ENCODE data around the gene CLPTM1. TPM values are rescaled to one million over a fixed set of nuclear protein-coding genes. Genes with fewer than 3 reads are reported as not detected.

Gene CLPTM1
- polyA plus RNA-seq, 1 of the 3 experiments (the other 2 are of a cell fraction), result 86.5 TPM

DNA sequence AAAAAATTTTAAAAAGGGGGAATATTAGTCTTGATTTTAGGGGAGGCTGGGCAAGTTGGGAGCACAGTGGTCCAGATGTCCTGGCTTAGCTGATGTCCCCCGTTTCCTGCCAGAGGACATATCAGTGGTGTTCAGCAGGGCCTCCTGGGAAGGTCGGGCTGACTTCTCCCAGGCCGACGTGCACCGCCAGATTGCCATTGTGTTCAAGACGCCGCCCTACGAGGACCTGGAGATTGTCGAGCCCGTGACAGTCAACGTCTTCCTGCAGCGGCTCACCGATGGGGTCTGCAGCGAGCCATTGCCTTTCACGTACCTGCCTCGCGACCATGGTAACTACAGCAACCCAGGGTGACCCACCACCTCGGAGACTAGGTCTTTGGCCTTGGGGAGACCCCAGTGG, 77.2 kb downstream of the CLPTM1 start:
- ChIA-PET CTCF (no interaction called here), POLR2A (no interaction called here)
- Histone ChIP-seq H3K4me3 (ENCODE audit: low read depth in 2 of 2, low read length in 1 of 2) (no peak overlapping the region), H3K4me2 (no peak overlapping the region), H3F3A (replicated peaks; ENCODE audit: insufficient read depth) (peaks cover 7% of the 10 kb centered on the region), H3K36me3 (replicated peaks in 1 of 2; ENCODE audit: control insufficient read depth in 1 of 2, insufficient read depth in 2 of 2, low read length in 1 of 2) (peaks cover 0 to 14% of the 10 kb centered on the region in 2 experiments), H3K9me3 (no peaks in the 10 kb centered on the region), H3K27ac (ENCODE audit: low read depth in 2 of 2, low read length in 1 of 2) (no peak overlapping the region), H4K20me1 (ENCODE audit: insufficient read depth) (no peaks in the 10 kb centered on the region), H3K9ac (no peak overlapping the region), H3K79me2 (ENCODE audit: insufficient read depth) (no peaks in the 10 kb centered on the region), H3K4me1 (ENCODE audit: control insufficient read depth in 1 of 2, insufficient read depth in 2 of 2, low read depth in 1 of 2, low read length in 1 of 2) (no peaks in the 10 kb centered on the region), H2AFZ (ENCODE audit: low read depth) (no peak overlapping the region), H3K9me2 (no peaks in the 10 kb centered on the region), H3K27me3 (ENCODE audit: insufficient read depth) (no peaks in the 10 kb centered on the region)
- DNase-seq, result no peak
- WGBS (ENCODE audit: low lambda C conversion rate), result 92% methylated on average over 15 of the region's 18 CpGs
- TF ChIP-seq, protein P1, sequence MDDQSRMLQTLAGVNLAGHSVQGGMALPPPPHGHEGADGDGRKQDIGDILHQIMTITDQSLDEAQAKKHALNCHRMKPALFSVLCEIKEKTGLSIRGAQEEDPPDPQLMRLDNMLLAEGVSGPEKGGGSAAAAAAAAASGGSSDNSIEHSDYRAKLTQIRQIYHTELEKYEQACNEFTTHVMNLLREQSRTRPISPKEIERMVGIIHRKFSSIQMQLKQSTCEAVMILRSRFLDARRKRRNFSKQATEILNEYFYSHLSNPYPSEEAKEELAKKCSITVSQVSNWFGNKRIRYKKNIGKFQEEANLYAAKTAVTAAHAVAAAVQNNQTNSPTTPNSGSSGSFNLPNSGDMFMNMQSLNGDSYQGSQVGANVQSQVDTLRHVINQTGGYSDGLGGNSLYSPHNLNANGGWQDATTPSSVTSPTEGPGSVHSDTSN (IDR thresholded peaks at IDR 0.05), result no peak
- TF ChIP-seq RXRA (IDR thresholded peaks at IDR 0.05; ENCODE audit: borderline replicate concordance, low read depth), result no peak
- TF ChIP-seq CHD2 (IDR thresholded peaks at IDR 0.05; ENCODE audit: low read length, partially characterized antibody), result no peak
- TF ChIP-seq, protein P2, sequence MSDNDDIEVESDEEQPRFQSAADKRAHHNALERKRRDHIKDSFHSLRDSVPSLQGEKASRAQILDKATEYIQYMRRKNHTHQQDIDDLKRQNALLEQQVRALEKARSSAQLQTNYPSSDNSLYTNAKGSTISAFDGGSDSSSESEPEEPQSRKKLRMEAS (IDR thresholded peaks at IDR 0.05; ENCODE audit: low read depth), result no peak
- TF ChIP-seq, protein P3, sequence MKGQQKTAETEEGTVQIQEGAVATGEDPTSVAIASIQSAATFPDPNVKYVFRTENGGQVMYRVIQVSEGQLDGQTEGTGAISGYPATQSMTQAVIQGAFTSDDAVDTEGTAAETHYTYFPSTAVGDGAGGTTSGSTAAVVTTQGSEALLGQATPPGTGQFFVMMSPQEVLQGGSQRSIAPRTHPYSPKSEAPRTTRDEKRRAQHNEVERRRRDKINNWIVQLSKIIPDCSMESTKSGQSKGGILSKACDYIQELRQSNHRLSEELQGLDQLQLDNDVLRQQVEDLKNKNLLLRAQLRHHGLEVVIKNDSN (IDR thresholded peaks at IDR 0.05; ENCODE audit: borderline replicate concordance, low read depth), result no peak
- no peak for TF ChIP-seq POLR2AphosphoS5 (IDR thresholded peaks at IDR 0.05; ENCODE audit: low read depth, low read length)
- no peak for TF ChIP-seq TAF1 (IDR thresholded peaks at IDR 0.05; ENCODE audit: borderline replicate concordance, low read depth, low read length)
- TF ChIP-seq MEF2A (IDR thresholded peaks at IDR 0.05; ENCODE audit: borderline replicate concordance, low read depth), result no peak
- TF ChIP-seq SIN3A (IDR thresholded peaks at IDR 0.05; ENCODE audit: borderline replicate concordance, low read depth, low read length), result no peak
- TF ChIP-seq GATA2 (CRISPR knock-in tag; IDR thresholded peaks at IDR 0.05), result no peak
- no peak for TF ChIP-seq SMC3 (IDR thresholded peaks at IDR 0.05; ENCODE audit: low read depth, low read length)

DNA sequence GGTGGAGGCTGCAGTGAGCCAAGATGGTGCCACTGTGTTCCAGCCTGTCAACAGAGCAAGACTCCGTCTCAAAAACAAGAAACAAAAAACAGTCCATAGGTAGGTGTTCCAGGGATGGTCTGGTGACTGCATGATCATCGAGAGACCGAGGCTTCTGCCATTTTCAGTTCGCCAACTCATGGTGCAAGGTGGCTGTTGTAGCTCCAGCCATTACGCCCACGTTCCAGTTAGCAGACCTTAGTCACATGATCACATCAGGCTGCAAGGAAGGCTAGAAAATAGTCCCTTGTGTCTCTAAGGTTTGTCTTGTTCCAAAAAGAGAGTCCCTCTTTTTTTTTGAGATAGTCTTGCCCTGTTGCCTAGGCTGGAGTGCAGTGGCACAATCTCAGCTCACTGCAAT, 80.6 kb downstream of the CLPTM1 start:
- H3F3A ChIP-seq (replicated peaks; ENCODE audit: insufficient read depth), result peaks cover 7% of the 10 kb centered on the region
- H3K27me3 ChIP-seq (ENCODE audit: insufficient read depth), result no peaks in the 10 kb centered on the region
- H4K20me1 ChIP-seq (ENCODE audit: insufficient read depth), result peaks cover 15% of the 10 kb centered on the region
- H3K27ac ChIP-seq (ENCODE audit: low read depth in 2 of 2, low read length in 1 of 2), result no peak overlapping the region
- no peak overlapping the region for H2AFZ ChIP-seq (ENCODE audit: low read depth)
- WGBS (ENCODE audit: low lambda C conversion rate), result 94% methylated on average over 6 of the region's 6 CpGs
- no peaks in the 10 kb centered on the region for H3K9me2 ChIP-seq
- ChIA-PET CTCF (interaction anchor here (1.2 kb wide), 1 partner anchor 24 kb away, joined by 4 read pairs; no protein-coding TSS in a partner anchor), POLR2A (no interaction called here)
- peaks cover 10 to 11% of the 10 kb centered on the region in 2 experiments; a peak in 3 of 4 replicates for H3K4me1 ChIP-seq (ENCODE audit: control insufficient read depth in 1 of 2, insufficient read depth in 2 of 2, low read depth in 1 of 2, low read length in 1 of 2)
- no peaks in the 10 kb centered on the region for H3K9me3 ChIP-seq
- peaks cover 19% of the 10 kb centered on the region for H3K79me2 ChIP-seq (ENCODE audit: insufficient read depth)
- no peak overlapping the region for H3K4me3 ChIP-seq (ENCODE audit: low read depth in 2 of 2, low read length in 1 of 2)
- H3K36me3 ChIP-seq (replicated peaks in 1 of 2; ENCODE audit: control insufficient read depth in 1 of 2, insufficient read depth in 2 of 2, low read length in 1 of 2), result peaks cover 7 to 11% of the 10 kb centered on the region in 2 experiments
- H3K4me2 ChIP-seq, result no peak overlapping the region
- TF ChIP-seq TCF12 (IDR thresholded peaks at IDR 0.05) (no peak), RCOR1 (IDR thresholded peaks at IDR 0.05; ENCODE audit: low read length) (no peak), RFX5 (IDR thresholded peaks at IDR 0.05; ENCODE audit: low read length) (no peak), TEAD4 (IDR thresholded peaks at IDR 0.05; ENCODE audit: borderline replicate concordance, insufficient read depth) (no peak), GATA2 (CRISPR knock-in tag; IDR thresholded peaks at IDR 0.05) (no peak), TAF1 (IDR thresholded peaks at IDR 0.05; ENCODE audit: borderline replicate concordance, low read depth, low read length) (no peak), CHD2 (IDR thresholded peaks at IDR 0.05; ENCODE audit: low read length, partially characterized antibody) (no peak), FOXJ3 (CRISPR knock-in tag; IDR thresholded peaks at IDR 0.05) (no peak), RXRA (IDR thresholded peaks at IDR 0.05; ENCODE audit: borderline replicate concordance, low read depth) (no peak)
- TF ChIP-seq, protein P3 (IDR thresholded peaks at IDR 0.05; ENCODE audit: borderline replicate concordance, low read depth), result no peak
- TF ChIP-seq, protein P4, sequence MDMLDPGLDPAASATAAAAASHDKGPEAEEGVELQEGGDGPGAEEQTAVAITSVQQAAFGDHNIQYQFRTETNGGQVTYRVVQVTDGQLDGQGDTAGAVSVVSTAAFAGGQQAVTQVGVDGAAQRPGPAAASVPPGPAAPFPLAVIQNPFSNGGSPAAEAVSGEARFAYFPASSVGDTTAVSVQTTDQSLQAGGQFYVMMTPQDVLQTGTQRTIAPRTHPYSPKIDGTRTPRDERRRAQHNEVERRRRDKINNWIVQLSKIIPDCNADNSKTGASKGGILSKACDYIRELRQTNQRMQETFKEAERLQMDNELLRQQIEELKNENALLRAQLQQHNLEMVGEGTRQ (IDR thresholded peaks at IDR 0.05; ENCODE audit: borderline replicate concordance, low read depth, low read length), result no peak
- TF ChIP-seq, protein P5, sequence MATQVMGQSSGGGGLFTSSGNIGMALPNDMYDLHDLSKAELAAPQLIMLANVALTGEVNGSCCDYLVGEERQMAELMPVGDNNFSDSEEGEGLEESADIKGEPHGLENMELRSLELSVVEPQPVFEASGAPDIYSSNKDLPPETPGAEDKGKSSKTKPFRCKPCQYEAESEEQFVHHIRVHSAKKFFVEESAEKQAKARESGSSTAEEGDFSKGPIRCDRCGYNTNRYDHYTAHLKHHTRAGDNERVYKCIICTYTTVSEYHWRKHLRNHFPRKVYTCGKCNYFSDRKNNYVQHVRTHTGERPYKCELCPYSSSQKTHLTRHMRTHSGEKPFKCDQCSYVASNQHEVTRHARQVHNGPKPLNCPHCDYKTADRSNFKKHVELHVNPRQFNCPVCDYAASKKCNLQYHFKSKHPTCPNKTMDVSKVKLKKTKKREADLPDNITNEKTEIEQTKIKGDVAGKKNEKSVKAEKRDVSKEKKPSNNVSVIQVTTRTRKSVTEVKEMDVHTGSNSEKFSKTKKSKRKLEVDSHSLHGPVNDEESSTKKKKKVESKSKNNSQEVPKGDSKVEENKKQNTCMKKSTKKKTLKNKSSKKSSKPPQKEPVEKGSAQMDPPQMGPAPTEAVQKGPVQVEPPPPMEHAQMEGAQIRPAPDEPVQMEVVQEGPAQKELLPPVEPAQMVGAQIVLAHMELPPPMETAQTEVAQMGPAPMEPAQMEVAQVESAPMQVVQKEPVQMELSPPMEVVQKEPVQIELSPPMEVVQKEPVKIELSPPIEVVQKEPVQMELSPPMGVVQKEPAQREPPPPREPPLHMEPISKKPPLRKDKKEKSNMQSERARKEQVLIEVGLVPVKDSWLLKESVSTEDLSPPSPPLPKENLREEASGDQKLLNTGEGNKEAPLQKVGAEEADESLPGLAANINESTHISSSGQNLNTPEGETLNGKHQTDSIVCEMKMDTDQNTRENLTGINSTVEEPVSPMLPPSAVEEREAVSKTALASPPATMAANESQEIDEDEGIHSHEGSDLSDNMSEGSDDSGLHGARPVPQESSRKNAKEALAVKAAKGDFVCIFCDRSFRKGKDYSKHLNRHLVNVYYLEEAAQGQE (IDR thresholded peaks at IDR 0.05; ENCODE audit: low read depth, low read length), result no peak
- no peak overlapping the region for H3K9ac ChIP-seq
- no peak for DNase-seq

Measured in SK-N-SH (cell line).